GM10266 (cell line): ENCODE measurements around the gene ABTB2.
A peak's percentile ranks its signal among the peaks of the same experiment; 100 is the strongest.

Source experiments
- DNase-seq: peaks from one replicate; pipeline ENCODE4 v3.0.0; 2012; ENCODE audit errors: extremely low spot score
- CTCF ChIP-seq: IDR thresholded peaks from 2 replicates; pipeline ENCODE4 v1.5.1; 2012; ENCODE audit warnings: mild to moderate bottlenecking, low read depth; ENCODE audit not compliant: control insufficient read depth, insufficient read depth; ENCODE audit errors: missing control alignments

The ABTB2 gene

GRCh38 chr11:34178209-34178821 is 179.5 kb downstream of the ABTB2 start:
- TF ChIP-seq CTCF: no peak

DNA sequence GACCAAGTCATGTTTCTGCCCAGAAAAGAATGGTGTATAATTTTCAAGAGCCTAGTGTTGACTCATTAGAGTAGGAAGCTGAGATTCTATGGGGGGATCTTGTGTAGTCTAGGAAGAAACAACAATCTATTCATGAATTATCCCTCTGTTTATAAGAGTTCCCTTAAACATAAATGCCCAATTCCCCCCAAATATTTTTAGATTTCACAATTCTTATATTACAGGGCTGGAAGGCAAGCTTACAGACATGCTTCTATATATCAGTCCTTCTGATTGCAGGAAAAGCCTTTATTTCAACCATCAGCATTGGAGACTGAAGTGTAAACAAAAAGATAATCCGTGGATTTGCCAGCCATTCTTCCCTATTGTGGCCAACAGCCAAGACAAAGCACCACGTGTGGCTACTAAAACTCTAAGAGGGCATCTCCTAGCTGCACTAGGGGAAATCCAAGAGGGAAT is 181.0 kb downstream of the ABTB2 start:
- no peak for TF ChIP-seq CTCF
- DNase-seq: no peak

More at GRCh38 chr11:34178209-34178821, 179.5 kb downstream of the ABTB2 start:
- DNase-seq: no peak

DNA sequence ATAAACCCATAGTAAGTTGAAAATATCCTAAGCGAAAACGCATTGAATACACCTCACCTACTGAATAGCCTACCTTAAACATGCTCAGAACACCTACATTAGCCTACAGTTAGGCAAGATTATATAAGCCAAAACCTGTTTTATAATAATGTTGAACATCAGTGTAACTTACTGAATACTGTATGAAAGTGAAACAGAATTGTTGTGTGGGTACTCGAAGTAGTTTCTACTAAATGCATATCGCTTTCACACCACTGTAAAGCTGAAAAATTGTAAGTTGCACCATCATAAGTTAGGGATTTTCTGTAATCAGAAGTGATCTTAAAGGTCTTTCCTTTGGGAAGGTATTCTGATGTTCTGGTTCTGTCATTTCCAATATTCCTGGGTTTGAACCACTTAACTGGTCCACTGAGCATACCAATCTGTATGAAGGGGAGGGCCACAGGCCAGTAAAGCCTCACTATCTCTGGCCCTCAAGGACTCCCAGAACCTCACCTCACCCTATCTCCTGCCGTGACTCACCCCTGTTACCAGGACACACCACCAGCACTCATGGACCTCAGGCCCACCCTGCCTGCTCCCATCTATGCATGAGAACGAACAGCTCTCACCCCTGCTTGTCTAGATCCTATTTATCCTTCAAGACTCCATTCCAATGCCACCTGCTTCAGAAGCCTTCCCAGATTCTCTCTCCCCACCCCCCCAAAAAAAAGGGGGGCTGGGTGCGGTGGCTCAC is 182.4 kb downstream of the ABTB2 start:
- no peak for TF ChIP-seq CTCF
- DNase-seq: no peak

GRCh38 chr11:34174412-34175041 is 183.3 kb downstream of the ABTB2 start:
- DNase-seq: peak; percentile 86
- peak; percentile 99 for TF ChIP-seq CTCF

- no peak for DNase-seq
- no peak for TF ChIP-seq CTCF
Measured at GRCh38 chr11:34173050-34173449, 184.8 kb downstream of the ABTB2 start.

- DNase-seq: no peak
- TF ChIP-seq CTCF: no peak
Measured at GRCh38 chr11:34169686-34170085, 188.1 kb downstream of the ABTB2 start.
